T-helper 2 cell treated with Interferon-gamma antibody and Interleukin-4, amounts not matched to agents 5 μg/mL and 100 μg/mL, for 36 hours (primary cell): ENCODE results near the gene TTC38.

Source experiments
- DNase-seq: peaks from one replicate; pipeline ENCODE4 v3.0.0; 2021; ENCODE audit warnings: low spot score
- H3K27ac Mint-ChIP-seq: one replicate; pipeline ENCODE4 v1.8.0; 2021; ENCODE audit warnings: mild to moderate bottlenecking, mixed read lengths
- H3K27me3 Mint-ChIP-seq: one replicate; pipeline ENCODE4 v1.8.0; 2021; ENCODE audit warnings: low read depth, mixed read lengths
- H3K36me3 Mint-ChIP-seq: one replicate; pipeline ENCODE4 v1.8.0; 2021; ENCODE audit warnings: low read depth, mixed read lengths
- H3K4me1 Mint-ChIP-seq: one replicate; pipeline ENCODE4 v1.8.0; 2021; ENCODE audit warnings: low read depth, mixed read lengths
- H3K4me3 Mint-ChIP-seq: one replicate; pipeline ENCODE4 v1.8.0; 2022; ENCODE audit warnings: mild to moderate bottlenecking, moderate library complexity, mixed read lengths
- H3K9me3 Mint-ChIP-seq: one replicate; pipeline ENCODE4 v1.8.0; 2021; ENCODE audit warnings: mixed read lengths

The TTC38 gene

GRCh38 chr22:46327691-46328465 is 60.1 kb downstream of the TTC38 start:
- no peak overlapping the region for H3K27ac Mint-ChIP-seq
- DNase-seq: no peak
- no peaks in the 10 kb centered on the region for H3K27me3 Mint-ChIP-seq
- H3K4me3 Mint-ChIP-seq: no peak overlapping the region
- no peaks in the 10 kb centered on the region for H3K4me1 Mint-ChIP-seq
- H3K9me3 Mint-ChIP-seq: no peaks in the 10 kb centered on the region
- H3K36me3 Mint-ChIP-seq: peaks cover 50% of the 10 kb centered on the region

GRCh38 chr22:46328797-46329196 is 61.0 kb downstream of the TTC38 start:
- no peaks in the 10 kb centered on the region for H3K27me3 Mint-ChIP-seq
- DNase-seq: no peak
- H3K9me3 Mint-ChIP-seq: no peaks in the 10 kb centered on the region
- H3K4me1 Mint-ChIP-seq: no peaks in the 10 kb centered on the region
- H3K4me3 Mint-ChIP-seq: no peak overlapping the region
- no peak overlapping the region for H3K27ac Mint-ChIP-seq
- H3K36me3 Mint-ChIP-seq: peaks cover 50% of the 10 kb centered on the region

GRCh38 chr22:46329616-46330015 is 61.8 kb downstream of the TTC38 start:
- DNase-seq: no peak
- Mint-ChIP-seq H3K4me3 (no peak overlapping the region), H3K27me3 (no peaks in the 10 kb centered on the region), H3K4me1 (peaks cover 1% of the 10 kb centered on the region), H3K9me3 (no peaks in the 10 kb centered on the region), H3K27ac (no peak overlapping the region), H3K36me3 (peaks cover 43% of the 10 kb centered on the region)

GRCh38 chr22:46330426-46330825 is 62.6 kb downstream of the TTC38 start:
- Mint-ChIP-seq H3K27me3 (no peaks in the 10 kb centered on the region), H3K9me3 (no peaks in the 10 kb centered on the region), H3K36me3 (peaks cover 40% of the 10 kb centered on the region), H3K4me3 (no peak overlapping the region), H3K27ac (no peak overlapping the region), H3K4me1 (peaks cover 5% of the 10 kb centered on the region)
- DNase-seq: no peak

DNA sequence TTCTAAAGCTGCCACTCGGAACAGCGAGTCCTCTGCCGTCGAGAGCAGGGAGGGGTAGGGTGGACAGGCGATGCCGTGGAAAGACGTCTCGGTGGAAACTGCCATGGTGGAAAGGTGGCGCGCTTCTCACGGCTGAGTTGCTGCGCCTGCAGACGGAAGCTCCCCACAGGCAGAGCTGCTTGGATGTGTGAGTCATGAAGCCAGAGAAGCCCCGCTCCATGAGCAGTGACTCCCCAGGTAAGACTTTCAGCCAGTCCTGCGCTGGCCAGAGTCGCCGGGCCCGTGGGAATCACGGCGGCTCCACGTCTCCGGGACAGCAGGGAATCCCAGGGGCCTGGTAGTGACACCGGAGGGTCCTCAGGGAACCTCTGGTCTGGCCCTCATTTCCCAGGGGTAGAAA is 63.7 kb downstream of the TTC38 start:
- H3K27me3 Mint-ChIP-seq: no peaks in the 10 kb centered on the region
- peaks cover 7% of the 10 kb centered on the region for H3K4me1 Mint-ChIP-seq
- peaks cover 41% of the 10 kb centered on the region for H3K36me3 Mint-ChIP-seq
- no peak for DNase-seq
- H3K27ac Mint-ChIP-seq: no peak overlapping the region
- no peaks in the 10 kb centered on the region for H3K9me3 Mint-ChIP-seq
- no peak overlapping the region for H3K4me3 Mint-ChIP-seq

DNA sequence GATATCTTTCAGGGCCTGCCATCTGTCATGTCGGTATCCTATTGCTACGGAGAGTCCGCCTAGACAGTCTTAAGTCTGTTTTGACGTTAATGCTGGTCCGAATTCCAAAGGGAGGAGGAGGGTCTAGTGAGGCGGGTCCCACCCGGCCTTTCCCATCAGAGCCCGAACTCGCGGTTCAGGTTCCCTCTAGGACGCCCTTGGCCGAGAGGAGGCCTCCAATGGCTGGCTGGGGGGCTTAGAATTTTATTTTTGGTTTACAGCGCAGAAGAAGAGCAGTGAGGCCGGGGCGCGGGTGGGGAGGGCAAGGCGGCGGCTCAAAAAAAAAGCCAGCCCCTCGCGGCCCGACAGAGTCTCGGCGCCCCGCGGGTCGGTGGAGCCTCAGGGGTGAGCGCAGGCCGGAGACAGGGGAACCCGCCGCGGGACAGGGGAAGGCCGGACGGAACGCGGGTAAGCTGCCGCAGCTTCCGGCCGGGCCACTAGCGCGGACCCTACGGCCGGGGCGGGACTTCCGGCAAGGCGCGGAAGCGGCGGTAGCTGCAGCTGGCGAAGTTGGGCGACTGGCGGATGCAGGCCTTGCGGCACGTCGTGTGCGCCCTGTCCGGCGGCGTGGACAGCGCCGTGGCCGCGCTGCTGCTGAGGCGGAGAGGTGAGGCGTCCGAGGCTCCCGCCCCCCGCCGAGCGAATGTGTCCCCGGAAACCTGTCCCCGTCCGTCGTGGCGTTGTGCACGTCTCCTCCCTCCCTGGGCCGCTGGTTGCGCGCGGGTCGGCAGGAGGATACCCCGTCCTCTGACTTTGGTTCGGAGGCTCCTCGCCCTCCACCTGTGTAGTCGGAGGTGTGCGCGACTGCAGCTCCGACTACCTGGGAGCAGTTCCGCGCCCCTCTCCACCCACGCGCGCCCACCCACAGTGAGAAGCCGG is 67.7 kb downstream of the TTC38 start, which contains the start of gene TRMU:
TSS of gene TRMU (plus strand) at position 514 of the 918 bp plus-strand sequence. CDS start at position 565, 51 bp downstream.
- Mint-ChIP-seq H3K27ac (peak within 1 kb of the TSS; percentile 96), H3K9me3 (no peaks in the 10 kb centered on the region), H3K36me3 (peaks cover 45% of the 10 kb centered on the region), H3K27me3 (no peaks in the 10 kb centered on the region), H3K4me1 (peaks cover 26% of the 10 kb centered on the region), H3K4me3 (peak within 1 kb of the TSS; percentile 96)
- DNase-seq: peak; percentile 81

DNA sequence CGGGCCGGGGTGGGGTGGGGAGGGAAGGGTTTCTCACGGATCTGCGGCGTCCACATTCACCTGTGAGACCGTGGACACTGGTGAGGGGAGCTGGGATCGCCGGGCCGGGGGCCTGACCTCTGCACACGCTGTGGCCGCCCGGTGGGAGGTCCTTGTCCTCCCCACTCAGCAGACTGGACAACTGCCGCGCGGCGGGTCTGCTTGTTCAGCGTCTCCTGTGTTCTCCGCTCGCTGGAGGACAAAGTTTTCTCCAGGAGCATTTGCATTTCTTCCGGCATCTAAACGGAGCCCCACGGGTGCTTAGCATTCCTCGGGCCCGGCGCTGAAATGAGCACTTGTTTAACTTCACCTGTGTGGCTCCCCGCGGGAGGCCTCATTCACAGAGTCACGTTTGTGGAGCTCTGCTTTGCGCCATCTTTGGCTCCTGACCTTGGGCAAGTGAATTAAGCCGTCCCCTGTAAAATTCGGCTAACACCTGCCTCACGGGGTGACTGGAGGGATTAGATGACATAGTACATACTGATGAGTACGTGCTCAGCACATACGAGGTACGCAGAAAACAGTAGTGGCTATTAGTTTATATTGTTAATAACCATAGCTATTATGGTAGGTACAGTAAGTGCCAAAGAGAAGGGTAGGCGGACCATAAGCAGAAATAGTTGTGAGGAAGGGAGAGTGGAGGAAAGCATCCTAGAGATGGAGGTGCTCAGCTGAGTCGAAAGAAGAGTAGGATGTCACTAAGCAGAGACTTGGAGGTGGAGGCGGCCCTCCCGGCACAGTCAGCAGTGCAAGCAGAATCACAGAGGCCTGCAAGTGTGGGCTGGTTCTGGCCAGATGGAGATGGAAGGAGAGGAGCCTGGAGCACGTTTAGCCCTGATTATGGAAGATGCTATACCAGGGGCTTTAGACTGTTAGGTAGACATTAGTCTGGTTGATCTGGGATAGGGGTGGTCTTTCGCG is 68.6 kb downstream of the TTC38 start:
- H3K4me3 Mint-ChIP-seq: peak overlapping the region; percentile 96
- no peaks in the 10 kb centered on the region for H3K9me3 Mint-ChIP-seq
- H3K36me3 Mint-ChIP-seq: peaks cover 40% of the 10 kb centered on the region
- H3K27ac Mint-ChIP-seq: peak overlapping the region; percentile 89
- H3K4me1 Mint-ChIP-seq: peaks cover 26% of the 10 kb centered on the region
- H3K27me3 Mint-ChIP-seq: no peaks in the 10 kb centered on the region
- no peak for DNase-seq

DNA sequence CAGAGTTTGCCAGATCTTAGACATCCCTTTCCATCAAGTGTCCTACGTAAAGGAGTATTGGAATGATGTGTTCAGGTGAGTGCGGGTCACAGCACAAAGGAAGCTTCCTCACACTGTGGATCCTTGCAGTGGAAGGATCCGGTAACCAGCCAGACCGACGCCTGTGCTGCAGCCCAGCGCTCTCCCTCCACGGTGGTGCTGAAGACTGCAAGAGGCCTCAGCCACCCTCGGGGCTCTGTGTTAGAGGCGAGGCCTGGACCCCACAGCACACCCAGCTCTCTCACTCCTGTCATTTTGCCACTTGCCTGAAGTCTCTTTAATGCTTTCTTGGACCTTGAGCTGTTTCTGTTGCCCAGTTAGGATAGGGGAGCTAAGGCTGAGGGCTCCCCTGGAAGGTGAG is 70.1 kb downstream of the TTC38 start:
- Mint-ChIP-seq H3K4me3 (no peak overlapping the region), H3K27ac (no peak overlapping the region), H3K9me3 (no peaks in the 10 kb centered on the region), H3K27me3 (no peaks in the 10 kb centered on the region), H3K36me3 (peaks cover 48% of the 10 kb centered on the region), H3K4me1 (peaks cover 26% of the 10 kb centered on the region)
- DNase-seq: no peak

GRCh38 chr22:46338636-46339035 is 70.8 kb downstream of the TTC38 start:
- Mint-ChIP-seq H3K9me3 (no peaks in the 10 kb centered on the region), H3K4me1 (peaks cover 26% of the 10 kb centered on the region), H3K27me3 (no peaks in the 10 kb centered on the region), H3K27ac (peak overlapping the region; percentile 37), H3K36me3 (peaks cover 46% of the 10 kb centered on the region), H3K4me3 (no peak overlapping the region)
- DNase-seq: no peak

GRCh38 chr22:46339956-46340355 is 72.1 kb downstream of the TTC38 start:
- no peaks in the 10 kb centered on the region for H3K27me3 Mint-ChIP-seq
- H3K4me3 Mint-ChIP-seq: no peak overlapping the region
- H3K27ac Mint-ChIP-seq: peak overlapping the region; percentile 26
- peaks cover 53% of the 10 kb centered on the region for H3K36me3 Mint-ChIP-seq
- peaks cover 25% of the 10 kb centered on the region for H3K4me1 Mint-ChIP-seq
- no peaks in the 10 kb centered on the region for H3K9me3 Mint-ChIP-seq
- no peak for DNase-seq

GRCh38 chr22:46340676-46341075 is 72.9 kb downstream of the TTC38 start:
- no peak overlapping the region for H3K4me3 Mint-ChIP-seq
- no peak overlapping the region for H3K27ac Mint-ChIP-seq

More at GRCh38 chr22:46340676-46341075, 72.9 kb downstream of the TTC38 start:
- Mint-ChIP-seq H3K9me3 (no peaks in the 10 kb centered on the region), H3K27me3 (no peaks in the 10 kb centered on the region), H3K4me1 (peaks cover 22% of the 10 kb centered on the region), H3K36me3 (peaks cover 54% of the 10 kb centered on the region)
- no peak for DNase-seq
